HL-60/S4 (cell line): ENCODE results near the gene PPME1.

ENCODE experiments used
- in situ Hi-C: fragments of 300-500 bp; cut with MboI; formaldehyde crosslinking; loops from 2 replicates; pipeline ENCODE4 v1.14.3; 2022; ENCODE audit warnings: low sequenced_read_pairs

PPME1 gene

DNA sequence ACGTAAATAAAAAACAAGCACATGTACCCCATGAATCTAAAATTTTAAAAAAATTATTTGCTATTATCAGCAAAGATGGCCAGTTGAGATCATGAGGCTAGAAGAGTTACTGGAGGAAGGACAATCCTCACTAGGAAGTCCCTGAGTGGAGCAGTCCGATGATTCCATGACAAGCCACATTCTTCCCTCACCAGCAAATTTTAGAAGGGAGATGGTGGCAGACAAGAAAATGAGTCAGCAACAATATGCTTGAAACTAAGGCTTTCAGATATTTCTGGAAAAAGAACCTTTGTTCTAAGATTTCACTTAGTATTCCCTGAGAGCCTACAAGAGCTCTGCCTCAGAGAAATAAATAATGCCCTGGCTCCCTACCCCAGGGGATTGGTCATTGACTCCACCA is 105.5 kb downstream of the PPME1 start:
- in situ Hi-C loops, result no loop called here

DNA sequence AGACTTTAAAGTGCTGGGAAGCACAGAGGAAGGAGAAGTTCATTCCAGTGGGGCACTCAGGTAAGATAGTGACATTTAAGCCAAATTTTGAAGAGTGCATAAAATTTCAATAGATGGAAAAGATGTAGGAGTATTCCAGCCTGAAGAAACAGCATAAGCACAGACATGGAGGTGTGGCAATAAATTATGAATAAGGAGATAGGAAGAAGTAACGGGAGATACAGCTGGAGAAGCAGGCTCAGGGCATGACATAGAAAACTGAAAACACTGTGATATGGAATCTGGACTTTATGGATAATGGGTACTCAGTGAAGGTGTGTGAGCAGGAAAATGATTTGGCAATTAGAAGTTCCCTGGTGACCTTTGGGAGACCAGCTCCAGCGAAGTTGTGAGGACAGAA is 107.0 kb downstream of the PPME1 start:
- in situ Hi-C loops, result no loop called here

DNA sequence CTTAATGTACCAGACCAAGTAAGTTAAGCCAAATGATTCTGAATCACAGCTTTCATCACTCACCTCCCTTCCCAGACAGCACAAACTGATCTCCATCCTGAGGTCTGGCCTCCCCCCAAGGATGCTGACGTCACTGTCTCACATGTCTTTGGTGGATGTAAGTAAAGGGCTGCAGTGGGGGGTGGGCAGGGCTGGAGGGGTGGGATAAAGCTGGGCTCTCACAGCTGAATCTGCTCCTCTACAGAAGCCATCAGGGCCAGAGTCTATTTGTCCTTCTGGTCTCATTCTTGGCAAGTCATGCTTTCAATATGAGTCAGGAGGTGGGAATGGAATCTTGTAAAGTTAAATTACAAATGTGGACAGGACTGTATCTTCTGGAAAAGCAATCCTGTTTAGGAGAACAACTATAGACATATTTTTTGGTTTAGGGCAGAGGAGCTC is 107.7 kb downstream of the PPME1 start:
- in situ Hi-C loops, result no loop called here

- in situ Hi-C loops, result no loop called here
These were observed 108.2 kb downstream of the PPME1 start for GRCh38 chr11:74279256-74279655.

DNA sequence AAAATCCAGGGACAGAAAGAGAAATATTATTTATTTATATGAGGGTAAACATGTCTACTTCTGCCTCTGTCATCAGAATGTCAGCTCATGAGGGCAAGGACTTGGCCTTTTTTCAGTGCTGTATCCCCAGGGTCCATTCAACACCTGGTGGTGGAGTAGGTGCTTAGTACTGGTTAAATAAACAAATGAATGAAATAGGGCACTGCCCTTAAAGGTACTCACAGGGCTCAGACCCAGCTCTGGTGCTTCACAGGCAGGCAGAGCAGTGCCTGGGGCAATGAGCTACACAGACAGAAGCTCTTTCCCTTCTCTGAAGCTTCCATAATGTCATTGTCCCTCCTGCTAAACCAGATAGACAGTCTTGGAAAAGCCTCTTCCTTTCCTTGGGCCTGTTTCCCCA is 109.4 kb downstream of the PPME1 start:
- in situ Hi-C loops, result no loop called here

DNA sequence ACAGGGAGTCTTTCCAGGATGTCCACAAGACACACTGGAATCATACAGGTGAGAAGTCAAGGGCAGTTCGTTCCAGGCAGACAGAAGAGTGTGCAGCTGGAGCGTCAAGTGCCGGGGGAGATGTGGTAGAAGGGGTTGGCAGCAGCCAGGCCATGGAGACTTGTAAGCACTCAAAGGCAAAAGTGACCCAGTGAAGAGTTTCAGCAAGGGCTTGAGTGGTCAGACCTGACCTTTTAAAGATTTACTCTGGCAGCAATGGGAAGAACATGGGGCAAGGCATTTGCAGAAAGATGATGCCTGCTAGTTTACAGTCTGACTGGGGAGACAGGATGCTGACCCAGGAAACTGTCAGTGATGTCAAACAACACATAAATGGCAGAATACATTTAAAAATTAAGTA is 111.3 kb downstream of the PPME1 start:
- in situ Hi-C loops, result no loop called here

- in situ Hi-C loops, result no loop called here
These were observed 111.9 kb downstream of the PPME1 start for GRCh38 chr11:74282914-74283371.

DNA sequence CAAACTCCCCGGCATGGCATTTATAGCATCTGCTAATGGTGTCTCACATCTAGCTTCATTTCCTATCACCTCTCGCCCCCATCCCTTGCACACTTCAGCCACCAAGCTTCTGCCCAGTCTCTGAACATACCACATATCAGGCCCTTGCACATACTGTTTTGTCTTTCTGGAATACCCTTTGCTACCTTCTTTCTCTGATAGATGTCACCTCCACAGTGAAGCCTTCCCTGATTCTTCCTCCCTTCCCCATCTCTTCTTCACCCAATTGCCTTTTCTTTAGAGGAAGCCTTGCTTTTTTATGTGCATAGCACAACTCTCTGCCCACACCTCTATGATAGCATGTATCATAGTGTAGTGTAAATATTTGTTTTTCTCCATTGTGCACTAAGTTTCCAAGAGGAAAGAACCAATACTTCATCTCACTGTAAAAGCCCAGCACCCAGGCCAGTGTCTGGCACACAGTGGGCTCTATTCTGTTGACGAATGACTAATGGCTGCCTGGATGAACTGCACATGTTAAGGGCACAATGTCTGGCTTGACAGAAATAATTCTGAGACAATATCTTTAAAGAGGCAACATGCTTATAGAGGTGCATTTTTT is 112.6 kb downstream of the PPME1 start:
- in situ Hi-C loops, result no loop called here

- in situ Hi-C loops, result no loop called here
These were observed 113.4 kb downstream of the PPME1 start for GRCh38 chr11:74284466-74284865.

DNA sequence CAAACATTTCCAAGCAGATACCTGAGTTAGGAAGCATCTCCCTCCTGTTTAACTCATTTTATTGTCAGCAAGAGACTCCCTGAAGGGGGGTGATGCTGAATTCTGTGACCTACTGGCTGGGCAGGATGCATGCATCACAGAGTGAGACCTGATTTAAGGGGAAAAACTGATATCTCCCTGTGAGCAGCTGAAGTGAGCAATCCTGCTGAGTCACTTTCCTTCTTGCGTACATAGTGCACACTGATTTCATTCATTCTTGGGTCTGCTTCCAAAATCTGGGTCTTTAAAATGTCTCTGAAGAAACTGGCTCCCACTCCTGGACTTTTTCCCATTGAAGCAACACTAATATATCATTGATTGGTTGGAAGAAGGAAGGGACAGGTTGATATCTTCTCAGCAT is 117.1 kb downstream of the PPME1 start:
- in situ Hi-C loops, result no loop called here

GRCh38 chr11:74288911-74289310 is 117.8 kb downstream of the PPME1 start:
- in situ Hi-C loops, result no loop called here

- in situ Hi-C loops, result no loop called here
These were observed 126.4 kb downstream of the PPME1 start for GRCh38 chr11:74297484-74297883.

GRCh38 chr11:74299015-74299414 is 127.9 kb downstream of the PPME1 start:
- in situ Hi-C loops, result no loop called here
